IMR-90 (cell line): ENCODE results near the gene ZNF311. TPM values are rescaled to one million over a fixed set of nuclear protein-coding genes. Genes with fewer than 3 reads are reported as not detected.
A peak's percentile ranks its signal among the peaks of the same experiment; 100 is the strongest.
"Not testable (repeated sequence)": the region's sequence is repeated elsewhere in the genome, so short reads cannot be mapped to it uniquely, and the experiment has no call there.

Experiments used
- ATAC-seq: fragments of 200-7000 bp; cut with Tn5 transposase; 2 replicates; pipeline ENCODE4 v1.9.1; 2020; ENCODE audit warnings: low read depth, mild to moderate bottlenecking, moderate library complexity
- BruUV-seq: library from RNA; stranded (reverse); fragments of 400-500 nt; replicated peaks from 2 replicates; lab custom pipeline; 2021; lab: Mats Ljungman, UMichigan
- CTCF ChIA-PET: fragments of 300-600 bp; formaldehyde crosslinking; extraction: SDS; loops from one replicate; lab custom pipeline; 2021; ENCODE audit warnings: antibody characterized with exemption; lab: Yijun Ruan, JAX
- POLR2A ChIA-PET: fragments of 300-600 bp; sonication (Branson Sonifier 250); formaldehyde crosslinking; loops from one replicate; lab custom pipeline; 2022; ENCODE audit warnings: antibody characterized with exemption; ENCODE audit not compliant: unreplicated experiment; lab: Charles Lee
- DNase-seq: peaks from one replicate; pipeline ENCODE4 v3.0.0; 2013
- H2AFZ ChIP-seq: replicated peaks from 2 replicates; pipeline ENCODE3; 2013; ENCODE audit warnings: low read length, mild to moderate bottlenecking; ENCODE audit not compliant: poor library complexity
- H2AK5ac ChIP-seq: 2 replicates; pipeline ENCODE4 v1.6.1; 2013; ENCODE audit warnings: low read depth, low read length, inconsistent platforms
- H2AK9ac ChIP-seq: replicated peaks from 2 replicates; pipeline ENCODE3; 2013; ENCODE audit warnings: mild to moderate bottlenecking, low read depth, low read length, moderate library complexity; ENCODE audit not compliant: poor library complexity
- H2BK120ac ChIP-seq: 2 replicates; pipeline ENCODE4 v1.6.1; 2013; ENCODE audit warnings: low read depth, low read length, inconsistent platforms
- H2BK15ac ChIP-seq: 3 replicates; pipeline ENCODE4 v1.6.1; 2013; ENCODE audit warnings: low read depth, low read length, inconsistent platforms
- H2BK20ac ChIP-seq: 2 replicates; pipeline ENCODE4 v1.6.1; 2013; ENCODE audit warnings: low read depth, mild to moderate bottlenecking, inconsistent platforms, low read length, moderate library complexity
- H2BK5ac ChIP-seq: 2 replicates; pipeline ENCODE4 v1.6.1; 2013; ENCODE audit warnings: mild to moderate bottlenecking, low read depth, low read length, inconsistent platforms; ENCODE audit not compliant: poor library complexity, severe bottlenecking
- H3K14ac ChIP-seq: replicated peaks from 2 replicates; pipeline ENCODE4 v1.6.1; 2013; ENCODE audit warnings: low read depth, low read length, inconsistent platforms
- H3K18ac ChIP-seq: 2 replicates; pipeline ENCODE4 v1.6.1; 2013; ENCODE audit warnings: low read depth, low read length, control low read depth
- H3K23ac ChIP-seq: 2 replicates; pipeline ENCODE4 v1.6.1; 2013; ENCODE audit warnings: low read depth, low read length, inconsistent platforms
- H3K27ac ChIP-seq: 2 replicates; pipeline ENCODE4 v1.5.1; 2013; ENCODE audit warnings: mild to moderate bottlenecking, control low read depth, low read length; ENCODE audit not compliant: insufficient read depth
- H3K27me3 ChIP-seq: 2 replicates; pipeline ENCODE4 v1.6.1; 2013; ENCODE audit warnings: low read length; ENCODE audit not compliant: control insufficient read depth, insufficient read depth
- H3K36me3 ChIP-seq: 2 replicates; pipeline ENCODE4 v1.6.1; 2013; ENCODE audit warnings: low read length, mixed read lengths; ENCODE audit not compliant: control insufficient read depth, insufficient read depth
- H3K4ac ChIP-seq: 2 replicates; pipeline ENCODE4 v1.6.1; 2013; ENCODE audit warnings: low read depth, low read length, inconsistent platforms
- H3K4me1 ChIP-seq: 2 replicates; pipeline ENCODE4 v1.6.1; 2013; ENCODE audit warnings: low read length, mixed read lengths; ENCODE audit not compliant: control insufficient read depth, insufficient read depth
- H3K4me2 ChIP-seq: 2 replicates; pipeline ENCODE4 v1.6.1; 2013; ENCODE audit warnings: low read depth, mild to moderate bottlenecking, control low read depth, low read length, moderate library complexity
- H3K4me3 ChIP-seq: 2 replicates; pipeline ENCODE4 v1.5.1; 2013; ENCODE audit warnings: low read depth, mild to moderate bottlenecking, control low read depth, low read length, moderate library complexity; ENCODE audit not compliant: insufficient read depth
- H3K56ac ChIP-seq: 2 replicates; pipeline ENCODE4 v1.6.1; 2013; ENCODE audit warnings: low read length, inconsistent platforms; ENCODE audit not compliant: insufficient read depth; ENCODE audit errors: extremely low read depth
- H3K79me1 ChIP-seq, 2 experiments: 2 replicates each; pipeline ENCODE4 v1.6.1; 2013; ENCODE audit warnings: low read length in 2 of 2, inconsistent platforms in 1 of 2, low read depth in 1 of 2
- H3K9ac ChIP-seq: 2 replicates; pipeline ENCODE4 v1.6.1; 2013; ENCODE audit warnings: low read depth, low read length, control low read depth
- H3K9me1 ChIP-seq: 2 replicates; pipeline ENCODE4 v1.6.1; 2013; ENCODE audit warnings: low read length, inconsistent platforms; ENCODE audit not compliant: insufficient read depth
- H3K9me3 ChIP-seq: 2 replicates; pipeline ENCODE4 v1.6.1; 2013; ENCODE audit warnings: low read length; ENCODE audit not compliant: control insufficient read depth, insufficient read depth
- H4K20me1 ChIP-seq: 2 replicates; pipeline ENCODE4 v1.6.1; 2013; ENCODE audit warnings: low read length, inconsistent platforms; ENCODE audit not compliant: insufficient read depth
- H4K5ac ChIP-seq: 2 replicates; pipeline ENCODE4 v1.6.1; 2013; ENCODE audit warnings: mild to moderate bottlenecking, low read depth, low read length, control low read depth
- H4K8ac ChIP-seq, 2 experiments: 2 replicates each; pipeline ENCODE4 v1.6.1; 2013; ENCODE audit warnings: low read depth in 2 of 2, low read length in 2 of 2, control low read depth in 1 of 2, inconsistent platforms in 1 of 2
- H4K91ac ChIP-seq: 2 replicates; pipeline ENCODE4 v1.6.1; 2013; ENCODE audit warnings: low read depth, low read length, inconsistent platforms; ENCODE audit not compliant: insufficient read depth
- FOS ChIP-seq: fragments of 150-350 bp; IDR thresholded peaks from 2 replicates; pipeline ENCODE4 v1.6.1; 2016; ENCODE audit warnings: low read depth, low read length
- MXI1 ChIP-seq: IDR thresholded peaks from 2 replicates; pipeline ENCODE4 v1.6.1; 2012; ENCODE audit warnings: low read depth, mild to moderate bottlenecking, low read length, moderate library complexity, borderline replicate concordance
- WGBS, 2 experiments: methylation state at CpG; one replicate each; pipeline versions ENCODE4 v1.1.5 to v1.1.7; 2013; ENCODE audit warnings: missing lambda C conversion rate in 2 of 2; ENCODE audit not compliant: insufficient read length in 1 of 2; ENCODE audit errors: extremely low coverage in 2 of 2; 5-methylcytosine and 5-hydroxymethylcytosine counted together
- dilution Hi-C: fragments of 300-500 bp; cut with HindIII; formaldehyde crosslinking; loops from one replicate; pipeline ENCODE4 v1.14.3; 2018; ENCODE audit warnings: low sequenced_read_pairs; ENCODE audit not compliant: unreplicated experiment
- in situ Hi-C: fragments of 300-500 bp; cut with MboI; formaldehyde crosslinking; loops from 3 replicates; pipeline ENCODE4 v1.14.3; 2019; ENCODE audit warnings: low sequenced_read_pairs, inconsistent platforms, mixed read lengths
- intact Hi-C: fragments of 100-400 bp; cut with micrococcal nuclease; formaldehyde crosslinking; loops from 2 replicates; pipeline ENCODE4 v1.10.0; 2022
- polyA plus RNA-seq, 3 experiments: library from polyadenylated mRNA; depleted of rRNA; stranded (reverse); fragments of >200 nt; gene quantifications; 2 replicates each; pipeline ENCODE4 v1.2.3, GENCODE V29; 2012; ENCODE audit warnings: low replicate concordance in 1 of 3
- total RNA-seq: library from RNA; depleted of rRNA; stranded (reverse); fragments of >200 nt; gene quantifications from 2 replicates; pipeline ENCODE4 v1.2.3, GENCODE V29; 2012

Gene ZNF311
- total and polyA plus RNA-seq, 2 of the 4 experiments (the other 2 are of a cell fraction): 0.34 to 0.36 TPM

DNA sequence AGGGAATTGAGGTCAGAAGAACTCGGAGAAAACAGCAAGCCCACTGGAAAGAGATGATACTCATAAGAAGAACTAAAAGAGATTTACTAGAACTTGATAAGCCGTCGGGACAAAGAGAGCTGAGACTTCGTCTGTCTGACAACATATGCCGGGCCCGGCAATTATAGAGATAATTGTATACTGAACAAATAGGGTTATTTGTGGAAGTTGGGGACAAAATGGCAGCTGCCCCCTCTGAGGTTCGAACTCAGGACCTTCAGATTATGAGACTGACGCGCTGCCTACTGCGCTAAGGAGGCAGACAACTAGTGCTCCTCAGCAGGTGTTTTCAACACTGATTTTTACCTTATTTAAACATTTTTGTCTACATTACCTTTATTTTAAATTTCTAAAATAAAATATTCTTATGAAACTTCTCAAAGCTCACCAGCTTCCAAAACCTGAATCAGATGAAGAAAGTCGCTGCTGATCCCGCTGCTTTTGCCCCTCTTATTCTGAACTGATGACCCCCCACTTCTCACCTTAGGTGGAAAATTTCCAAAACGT is 52.0 kb downstream of the ZNF311 start:
- H3K9me3 ChIP-seq: no peaks in the 10 kb centered on the region
- H4K5ac ChIP-seq: no peak overlapping the region
- no peak overlapping the region for H3K4ac ChIP-seq
- no peaks in the 10 kb centered on the region for H3K9me1 ChIP-seq
- no peaks in the 10 kb centered on the region for H4K20me1 ChIP-seq
- peak overlapping the region; percentile 82 for H3K4me2 ChIP-seq
- TF ChIP-seq FOS (peak; percentile 89), MXI1 (no peak)
- DNase-seq (peak; percentile 72), ATAC-seq (peak; percentile 90)
- ChIA-PET CTCF (interaction anchor here (0.6 kb wide), 1 partner anchor 65 kb away, joined by 3 read pairs; no protein-coding TSS in a partner anchor), POLR2A (interaction anchor here (0.6 kb wide), 1 partner anchor 1087 kb away, joined by 3 read pairs; no protein-coding TSS in a partner anchor)
- H2BK15ac ChIP-seq: no peak overlapping the region
- H3K79me1 ChIP-seq: no peaks in the 10 kb centered on the region
- dilution Hi-C loops: no loop called here
- in situ Hi-C loops: no loop called here
- 100% methylated on average over 1 of the region's 13 CpGs; no CpG with 5 or more reads in 1 of the 2 experiments for WGBS, 2 experiments
- H3K14ac ChIP-seq: no peak overlapping the region
- no peak overlapping the region for H3K18ac ChIP-seq
- no TSS peak for BruUV-seq
- no peak overlapping the region for H3K56ac ChIP-seq
- H2BK20ac ChIP-seq: no peak overlapping the region
- no peak overlapping the region for H2BK5ac ChIP-seq
- no peaks in the 10 kb centered on the region; the same call in 1 of the 2 replicates for H3K4me1 ChIP-seq
- H2AFZ ChIP-seq: peak overlapping the region; percentile 87
- H4K8ac ChIP-seq: no peak overlapping the region
- H3K36me3 ChIP-seq: no peaks in the 10 kb centered on the region
- H3K27ac ChIP-seq: no peak overlapping the region
- H4K91ac ChIP-seq: no peak overlapping the region
- H2AK5ac ChIP-seq: no peak overlapping the region
- H3K27me3 ChIP-seq: peaks cover 2% of the 10 kb centered on the region; the same call in 1 of the 2 replicates
- no peak overlapping the region for H2BK120ac ChIP-seq
- H3K9ac ChIP-seq: peak overlapping the region; percentile 35; the same call in 1 of the 2 replicates
- H3K23ac ChIP-seq: no peak overlapping the region
- intact Hi-C loops: loop anchor here (1.0 to 2.0 kb wide), 3 partner anchors 9 to 64 kb away; no protein-coding TSS in a partner anchor
- H2AK9ac ChIP-seq: no peak overlapping the region
- peak overlapping the region; percentile 63 for H3K4me3 ChIP-seq

DNA sequence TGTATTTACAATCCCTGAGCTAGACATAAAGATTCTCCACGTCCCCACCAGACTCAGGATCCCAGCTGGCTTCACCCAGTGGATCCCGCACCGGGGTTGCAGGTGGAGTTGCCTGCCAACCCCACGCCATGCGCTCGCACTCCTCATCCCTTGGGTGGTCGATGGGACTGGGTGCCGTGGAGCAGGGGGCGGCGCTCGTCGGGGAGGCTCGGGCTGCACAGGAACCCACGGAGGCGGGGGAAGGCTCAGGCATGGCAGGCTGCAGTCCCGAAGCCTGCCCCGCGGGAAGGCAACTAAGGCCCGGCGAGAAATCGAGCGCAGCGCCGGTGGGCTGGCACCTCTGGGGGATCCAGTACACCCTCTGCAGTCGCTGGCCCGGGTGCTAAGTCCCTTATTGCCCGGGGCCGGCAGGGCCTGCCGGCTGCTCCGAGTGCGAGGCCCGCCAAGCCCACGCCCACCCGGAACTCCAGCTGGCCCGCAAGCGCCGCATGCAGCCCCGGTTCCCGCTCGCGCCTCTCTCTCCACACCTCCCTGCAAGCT is 55.4 kb downstream of the ZNF311 start:
- DNase-seq, H4K91ac ChIP-seq, in situ Hi-C loops, H3K9ac ChIP-seq, BruUV-seq, H2BK20ac ChIP-seq, H3K4ac ChIP-seq, H3K23ac ChIP-seq, H3K36me3 ChIP-seq, H3K27ac ChIP-seq, H3K4me2 ChIP-seq, H2AK5ac ChIP-seq, H3K56ac ChIP-seq, H3K18ac ChIP-seq, H3K14ac ChIP-seq, H2BK15ac ChIP-seq, H3K79me1 ChIP-seq, H3K27me3 ChIP-seq, H3K4me1 ChIP-seq, H2BK120ac ChIP-seq, H3K4me3 ChIP-seq, H4K8ac ChIP-seq, H2BK5ac ChIP-seq, CTCF ChIA-PET, H2AK9ac ChIP-seq, H2AFZ ChIP-seq, H3K9me1 ChIP-seq, H3K9me3 ChIP-seq, H4K5ac ChIP-seq, ATAC-seq, dilution Hi-C loops, H4K20me1 ChIP-seq: not testable (repeated sequence)
- POLR2A ChIA-PET: interaction anchor here (0.6 kb wide), 1 partner anchor 10 kb away, joined by 3 read pairs; no protein-coding TSS in a partner anchor
- intact Hi-C loops: loop anchor here (10.0 kb wide), 1 partner anchor 1475 kb away; the partner anchor contains the start of gene ZNF184
- 100% methylated on average over 4 of the region's 41 CpGs; no CpG with 5 or more reads in 1 of the 2 experiments for WGBS, 2 experiments
